Ovary (tissue), 9 donors: Measurements from ENCODE around the gene BMPER. TPM values are rescaled to one million over a fixed set of nuclear protein-coding genes. Genes with fewer than 3 reads are reported as not detected.

ENCODE experiments used
- DNase-seq, 5 donors: peaks; one replicate each; pipeline ENCODE4 v3.0.0-alpha.2; 2019 to 2020
- H3K27ac ChIP-seq, 2 donors: fragments of 200-600 bp; one replicate each; pipeline versions ENCODE4 v1.5.1 to v1.8.0; 2019 to 2022
- H3K27me3 ChIP-seq: fragments of 200-600 bp; one replicate; pipeline ENCODE4 v1.8.0; 2022
- H3K36me3 ChIP-seq: fragments of 200-600 bp; sonication (generic); one replicate; pipeline ENCODE4 v1.5.1; 2019
- H3K4me1 ChIP-seq: one replicate; pipeline ENCODE4 v1.8.1; 2013; ENCODE audit warnings: mild to moderate bottlenecking, moderate library complexity; ENCODE audit not compliant: insufficient read depth
- H3K4me3 ChIP-seq: fragments of 200-600 bp; sonication (generic); one replicate; pipeline ENCODE4 v1.5.1; 2017
- H3K9me3 ChIP-seq, 2 donors: fragments of 200-600 bp in 1 of 2; sonication (generic) in 1 of 2; one replicate each; pipeline versions ENCODE4 v1.5.1 to v1.8.1; 2013 to 2019; ENCODE audit warnings: mild to moderate bottlenecking in 1 of 2, moderate library complexity in 1 of 2
- CTCF ChIP-seq, 3 donors: fragments of 450-650 bp in 2 of 3; fragments of 200-600 bp in 1 of 3; IDR thresholded peaks; one replicate each; pipeline versions ENCODE4 v1.5.1 to v1.8.0; 2016 to 2022; ENCODE audit warnings: antibody characterized with exemption in 3 of 3, mild to moderate bottlenecking in 1 of 3
- EP300 ChIP-seq: sonication (generic); formaldehyde crosslinking; IDR thresholded peaks from one replicate; pipeline ENCODE4 v1.6.1; 2017; ENCODE audit warnings: antibody characterized with exemption
- POLR2A ChIP-seq: fragments of 450-650 bp; IDR thresholded peaks from one replicate; pipeline ENCODE4 v1.6.1; 2017; ENCODE audit warnings: antibody characterized with exemption, mild to moderate bottlenecking, moderate library complexity
- WGBS, 3 donors: extraction: QIAGEN DNeasy Blood & Tissue Kit in 1 of 3; methylation state at CpG; one replicate each; pipeline versions ENCODE4 v1.1.5 to v1.1.7; 2013 to 2017; 5-methylcytosine and 5-hydroxymethylcytosine counted together
- intact Hi-C, 4 donors: fragments of 100-400 bp; cut with DNase I; formaldehyde crosslinking; loops; one replicate each; pipeline versions ENCODE4 v1.11.0 to v1.15.1; 2022 to 2023
- polyA plus RNA-seq, 2 donors: library from polyadenylated mRNA; stranded (reverse); fragments of 200-250 nt in 1 of 2; fragments of 350-450 nt in 1 of 2; fragmentation: Illumina TruSeq in 1 of 2; extraction: RNeasy Lipid Tissue Mini Kit (QIAGEN cat#74804) in 1 of 2; gene quantifications; one replicate each; pipeline ENCODE4 v1.2.3, GENCODE V29; 2013 to 2014
- total RNA-seq, 7 donors: library from RNA; depleted of rRNA in 2 of 7; stranded (reverse); fragments of >200 nt in 2 of 7; fragmentation: NEBNext Ultra II Directional in 3 of 7; extraction: Animal tissue kit (Norgen Biotek cat#: 25700) in 3 of 7; gene quantifications; one replicate each; pipeline versions ENCODE4 v1.1.0 to v1.2.4, GENCODE V29; 2016 to 2023
- donor health status: DM: no; HTN: no; CAD: no; lungs with moderate emphysema.
- donor health status: DM: no; HTN: no; CAD: no.
- donor health status: Bipolar disorder and iron deficiency.
- donor health status: DM: yes; HTN: yes; CAD: no.
- donor health status: DM: no; HTN: no; CAD: no.
- donor health status: DM: yes; HTN: yes; CAD: no.

BMPER gene
- total and polyA plus RNA-seq, 9 donors: 2.9 to 15.3 (median 5.4) TPM

DNA sequence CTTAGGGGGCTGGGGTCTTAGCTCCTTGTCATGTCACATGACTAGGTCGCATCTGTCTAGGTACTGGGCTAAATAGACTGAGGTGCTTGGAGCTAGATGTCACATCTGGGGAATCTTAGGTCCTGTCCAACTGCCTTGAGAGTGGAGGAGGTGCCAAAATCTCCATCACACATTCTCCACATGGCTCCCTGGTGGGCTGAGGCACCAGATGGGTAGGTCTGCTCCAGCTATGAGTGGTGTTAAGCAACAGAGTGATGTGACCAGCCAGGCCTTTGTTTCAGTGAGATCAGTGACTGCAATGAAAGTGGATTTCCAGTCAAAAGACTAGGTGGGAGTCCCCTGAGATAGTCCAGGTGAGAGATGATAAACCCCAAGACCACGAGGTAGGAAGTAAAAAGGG is 251.8 kb downstream of the BMPER start:
- no peak for DNase-seq
- Histone ChIP-seq H3K4me3 (no peak overlapping the region), H3K9me3 (no peaks in the 10 kb centered on the region), H3K4me1 (peaks cover 1% of the 10 kb centered on the region), H3K27ac (no peak overlapping the region), H3K27me3 (no peaks in the 10 kb centered on the region), H3K36me3 (no peaks in the 10 kb centered on the region)
- WGBS, 3 donors: 81 to 86% (median 85%) methylated on average over 2 of the region's 2 CpGs
- TF ChIP-seq CTCF (IDR thresholded peaks at IDR 0.05): no peak
- no peak for TF ChIP-seq EP300
- TF ChIP-seq POLR2A: no peak
- intact Hi-C loops: no loop called here

DNA sequence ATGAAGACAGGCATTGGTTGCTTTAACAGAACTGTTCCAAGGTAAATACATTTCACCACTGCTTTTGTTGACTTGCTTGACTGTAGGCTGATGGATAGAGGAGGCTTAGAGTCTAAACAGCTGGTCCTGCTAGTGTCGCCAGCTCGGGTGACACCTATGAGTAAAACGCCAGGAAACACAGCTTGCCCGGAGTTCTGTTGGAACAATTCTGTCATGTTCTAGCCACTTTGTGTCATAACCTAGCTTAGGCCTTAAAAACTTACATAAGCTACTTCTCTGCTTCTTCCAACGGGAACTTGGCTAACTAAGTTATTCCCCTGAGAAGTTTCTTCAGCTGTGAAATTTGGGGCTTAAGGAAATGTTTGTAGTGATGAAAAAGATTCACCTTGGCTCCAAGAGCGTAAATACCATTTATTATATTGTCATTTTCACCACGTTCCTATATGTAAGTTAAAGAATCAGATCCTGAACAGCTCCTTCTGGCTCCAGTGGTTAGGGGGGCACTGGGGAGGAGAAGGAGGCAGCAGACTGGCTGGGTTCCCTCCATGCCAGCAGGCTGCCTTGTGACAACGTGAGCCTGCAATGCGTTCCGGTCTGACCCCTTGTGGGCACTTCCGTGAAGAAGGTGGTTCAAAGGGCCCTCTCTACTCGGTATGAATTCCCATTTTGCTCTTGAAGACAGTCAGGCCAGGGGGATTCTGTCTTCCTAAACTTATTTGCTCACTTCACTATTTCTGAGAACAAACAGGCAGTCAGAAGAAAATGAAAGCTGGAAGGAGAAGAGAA is 253.2 kb downstream of the BMPER start:
- Histone ChIP-seq H3K36me3 (no peaks in the 10 kb centered on the region), H3K4me3 (no peak overlapping the region), H3K4me1 (peaks cover 1% of the 10 kb centered on the region), H3K27me3 (no peaks in the 10 kb centered on the region), H3K9me3 (no peaks in the 10 kb centered on the region), H3K27ac (no peak overlapping the region)
- WGBS, 3 donors: 77% methylated on average over 12 of the region's 12 CpGs
- TF ChIP-seq POLR2A: no peak
- TF ChIP-seq EP300: no peak
- no peak for TF ChIP-seq CTCF (IDR thresholded peaks at IDR 0.05)
- intact Hi-C loops: no loop called here
- DNase-seq: peak in 1 of 5 donors; percentile 31

GRCh38 chr7:34160261-34160752 is 255.0 kb downstream of the BMPER start:
- TF ChIP-seq POLR2A (no peak), CTCF (IDR thresholded peaks at IDR 0.05) (no peak), EP300 (no peak)
- Histone ChIP-seq H3K4me3 (no peak overlapping the region), H3K27ac (no peak overlapping the region), H3K4me1 (peaks cover 1% of the 10 kb centered on the region), H3K36me3 (no peaks in the 10 kb centered on the region), H3K9me3 (no peaks in the 10 kb centered on the region), H3K27me3 (no peaks in the 10 kb centered on the region)
- 73 to 89% (median 88%) methylated on average over 2 of the region's 2 CpGs for WGBS, 3 donors
- DNase-seq: no peak
- intact Hi-C loops: no loop called here

GRCh38 chr7:34162027-34162565 is 256.8 kb downstream of the BMPER start:
- Histone ChIP-seq H3K36me3 (no peaks in the 10 kb centered on the region), H3K27me3 (no peaks in the 10 kb centered on the region), H3K9me3 (no peaks in the 10 kb centered on the region), H3K4me1 (no peaks in the 10 kb centered on the region), H3K4me3 (no peak overlapping the region), H3K27ac (no peak overlapping the region)
- no peak for TF ChIP-seq CTCF (IDR thresholded peaks at IDR 0.05)
- no peak for TF ChIP-seq POLR2A
- TF ChIP-seq EP300: no peak
- no peak for DNase-seq
- intact Hi-C loops: no loop called here
- 71 to 90% (median 87%) methylated on average over 5 of the region's 5 CpGs for WGBS, 3 donors
